T-cell (primary cell): ENCODE data around the gene GRIK4. TPM values are rescaled to one million over a fixed set of nuclear protein-coding genes. Genes with fewer than 3 reads are reported as not detected.

Experiments
- ATAC-seq, 4 experiments: fragments of 200-7000 bp in 3 of 4; fragments of 150-1000 bp in 1 of 4; cut with Tn5 transposase; replicated peaks in 1 of 4; 1 replicate in 3 of 4; 2 replicates in 1 of 4; pipeline ENCODE4 v1.10.0; 2021; ENCODE audit warnings: moderate library complexity in 3 of 4, mild to moderate bottlenecking in 2 of 4, moderate number of reproducible peaks in 1 of 4
- CTCF ChIA-PET, 2 donors: fragments of 300-600 bp; sonication (Branson Sonifier 250); formaldehyde crosslinking; loops; one replicate each; lab custom pipeline; 2022; ENCODE audit warnings: antibody characterized with exemption in 2 of 2; lab: Charles Lee
- POLR2A ChIA-PET, 2 donors: fragments of 300-600 bp; sonication (Branson Sonifier 250); formaldehyde crosslinking; loops; one replicate each; lab custom pipeline; 2022; ENCODE audit warnings: antibody characterized with exemption in 2 of 2; lab: Charles Lee
- DNase-seq, 35 experiments: peaks; one replicate each; pipeline versions ENCODE4 v3.0.0 to v3.0.0-alpha.2; 2013 to 2023
- H3K27ac ChIP-seq: one replicate; pipeline ENCODE4 v1.5.1; 2013; ENCODE audit warnings: low read length
- H3K27me3 ChIP-seq, 2 experiments: replicated peaks in 1 of 2; 1 replicate in 1 of 2; 2 replicates in 1 of 2; pipeline versions ENCODE4 v1.6.1 to v1.7.0; 2013; ENCODE audit warnings: low read length in 1 of 2, mixed read lengths in 1 of 2; ENCODE audit not compliant: control insufficient read depth in 2 of 2, insufficient read depth in 2 of 2; ENCODE audit errors: extremely low read depth in 1 of 2
- H3K36me3 ChIP-seq, 2 donors: 1 replicate in 1 of 2; 2 replicates in 1 of 2; pipeline versions ENCODE4 v1.6.1 to v1.7.0; 2013; ENCODE audit warnings: low read length in 1 of 2; ENCODE audit not compliant: control insufficient read depth in 2 of 2, insufficient read depth in 1 of 2; ENCODE audit errors: extremely low read depth in 1 of 2
- H3K4me1 ChIP-seq, 2 experiments: 1 replicate in 1 of 2; 2 replicates in 1 of 2; pipeline versions ENCODE4 v1.6.1 to v1.7.0; 2013; ENCODE audit warnings: low read length in 2 of 2, mixed read lengths in 1 of 2; ENCODE audit not compliant: insufficient read depth in 2 of 2, control insufficient read depth in 1 of 2; ENCODE audit errors: extremely low read depth in 1 of 2
- H3K4me3 ChIP-seq, 2 donors: 1 replicate in 1 of 2; 2 replicates in 1 of 2; pipeline versions ENCODE4 v1.5.1 to v1.7.0; 2013; ENCODE audit warnings: mild to moderate bottlenecking in 2 of 2, low read length in 1 of 2, moderate library complexity in 1 of 2; ENCODE audit not compliant: control insufficient read depth in 1 of 2; ENCODE audit errors: extremely low read depth in 1 of 2
- H3K9me3 ChIP-seq: 2 replicates; pipeline ENCODE4 v1.7.0; 2013
- H3K27ac Mint-ChIP-seq, 2 donors: one replicate each; pipeline ENCODE4 v1.8.0; 2020 to 2021; ENCODE audit warnings: mild to moderate bottlenecking in 2 of 2, mixed read lengths in 2 of 2
- H3K27me3 Mint-ChIP-seq, 2 donors: one replicate each; pipeline ENCODE4 v1.8.0; 2021 to 2022; ENCODE audit warnings: mixed read lengths in 2 of 2
- H3K36me3 Mint-ChIP-seq: one replicate; pipeline ENCODE4 v1.8.0; 2021; ENCODE audit warnings: mixed read lengths
- H3K4me1 Mint-ChIP-seq, 3 donors: one replicate each; pipeline ENCODE4 v1.8.0; 2020 to 2022; ENCODE audit warnings: mixed read lengths in 3 of 3, mild to moderate bottlenecking in 1 of 3
- H3K4me3 Mint-ChIP-seq, 3 donors: one replicate each; pipeline ENCODE4 v1.8.0; 2020 to 2022; ENCODE audit warnings: mild to moderate bottlenecking in 3 of 3, mixed read lengths in 3 of 3, moderate library complexity in 3 of 3
- H3K9me3 Mint-ChIP-seq, 3 donors: one replicate each; pipeline ENCODE4 v1.8.0; 2020 to 2022; ENCODE audit warnings: mixed read lengths in 3 of 3
- WGBS: methylation state at CpG from one replicate; pipeline ENCODE4 v1.1.5; 2013; ENCODE audit warnings: missing lambda C conversion rate; ENCODE audit not compliant: insufficient coverage; 5-methylcytosine and 5-hydroxymethylcytosine counted together
- total RNA-seq, 35 experiments: library from RNA in 6 of 35; stranded (reverse) in 6 of 35; fragments of 120-200 nt in 1 of 35; gene quantifications; one replicate each; pipeline versions ENCODE4 v1.2.1 to v1.2.4 and lab custom pipeline; 2013 to 2026

The GRIK4 gene
- total RNA-seq, 5 donors from 2014 or later (not counting 1 experiment from before 2014, with no cell fraction given), result 0.09 TPM; not detected in 4

DNA sequence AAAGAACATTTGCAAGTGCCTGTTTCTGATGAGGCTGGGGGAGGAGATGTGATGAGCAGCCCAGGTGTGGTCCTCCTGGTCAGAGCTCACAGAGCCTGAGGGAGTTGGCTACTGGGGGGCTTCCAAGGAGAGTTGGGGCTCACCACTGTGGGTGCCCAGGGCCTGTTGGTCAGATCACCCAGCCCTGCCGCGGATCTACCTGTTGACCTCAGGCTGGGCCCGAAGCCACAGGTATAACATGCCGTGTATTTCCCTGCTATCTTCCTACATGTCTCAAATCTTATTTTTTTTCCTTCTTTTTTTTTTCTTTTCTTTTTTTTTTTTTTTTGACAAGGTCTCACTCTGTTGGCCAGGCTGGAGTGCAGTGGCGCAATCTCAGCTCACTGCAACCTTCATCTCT is 312.7 kb downstream of the GRIK4 start:
- H3K27ac Mint-ChIP-seq, result no peak overlapping the region
- no peak overlapping the region for H3K4me3 ChIP-seq
- H3K9me3 Mint-ChIP-seq, result no peaks in the 10 kb centered on the region
- ChIA-PET CTCF (interaction anchor here in 1 of 2 donors (0.7 kb wide), 1 partner anchor 654 kb away, joined by 7 read pairs; no protein-coding TSS in a partner anchor), POLR2A (no interaction called here)
- peaks cover 20 to 24% of the 10 kb centered on the region in 2 donors for H3K27me3 Mint-ChIP-seq
- DNase-seq (no peak), ATAC-seq (no peak)
- H3K4me3 Mint-ChIP-seq, result no peak overlapping the region
- WGBS, result 95% methylated on average over 3 of the region's 5 CpGs
- H3K9me3 ChIP-seq, result no peaks in the 10 kb centered on the region
- H3K36me3 ChIP-seq, result no peaks in the 10 kb centered on the region
- H3K27ac ChIP-seq, result no peak overlapping the region
- no peaks in the 10 kb centered on the region for H3K36me3 Mint-ChIP-seq
- no peaks in the 10 kb centered on the region for H3K4me1 ChIP-seq
- no peaks in the 10 kb centered on the region for H3K4me1 Mint-ChIP-seq
- peaks cover 0 to 25% of the 10 kb centered on the region in 2 experiments for H3K27me3 ChIP-seq

DNA sequence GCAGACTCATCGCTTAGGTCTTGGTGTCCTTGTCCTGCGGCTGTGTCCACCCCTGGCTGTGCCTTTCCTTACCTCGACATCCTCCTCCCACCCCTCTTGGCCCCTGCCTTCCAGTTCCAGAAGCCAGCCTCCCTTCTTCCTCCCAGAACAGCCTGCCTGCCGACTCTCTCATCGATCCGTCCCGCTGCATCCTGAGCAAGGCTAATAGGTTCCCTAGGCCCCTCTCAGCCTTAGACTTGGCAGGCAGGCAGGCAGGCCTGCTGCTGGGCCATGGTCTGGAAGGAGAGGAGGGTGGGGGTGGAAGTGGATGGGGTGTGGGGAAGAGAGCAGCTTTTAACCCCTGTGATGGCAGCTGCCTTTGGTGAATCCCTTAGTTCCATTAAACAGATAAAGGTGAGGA is 315.6 kb downstream of the GRIK4 start:
- ChIA-PET CTCF (no interaction called here), POLR2A (no interaction called here)
- ATAC-seq (no peak), DNase-seq (no peak)
- peaks cover 22 to 24% of the 10 kb centered on the region in 2 donors for H3K27me3 Mint-ChIP-seq
- no peaks in the 10 kb centered on the region for H3K36me3 Mint-ChIP-seq
- Histone ChIP-seq H3K4me3 (no peak overlapping the region), H3K4me1 (no peaks in the 10 kb centered on the region), H3K27ac (no peak overlapping the region), H3K27me3 (peaks cover 0 to 26% of the 10 kb centered on the region in 2 experiments), H3K36me3 (no peaks in the 10 kb centered on the region), H3K9me3 (no peaks in the 10 kb centered on the region)
- no peaks in the 10 kb centered on the region for H3K4me1 Mint-ChIP-seq
- H3K9me3 Mint-ChIP-seq, result no peaks in the 10 kb centered on the region
- H3K4me3 Mint-ChIP-seq, result no peak overlapping the region
- H3K27ac Mint-ChIP-seq, result no peak overlapping the region
- WGBS, result 65% methylated on average over 5 of the region's 7 CpGs

- ATAC-seq (no peak), DNase-seq (no peak)
- Histone ChIP-seq H3K27me3 (peaks cover 0 to 26% of the 10 kb centered on the region in 2 experiments), H3K4me3 (no peak overlapping the region), H3K4me1 (no peaks in the 10 kb centered on the region), H3K36me3 (no peaks in the 10 kb centered on the region), H3K27ac (no peak overlapping the region), H3K9me3 (no peaks in the 10 kb centered on the region)
- no peaks in the 10 kb centered on the region for H3K36me3 Mint-ChIP-seq
- no peak overlapping the region for H3K4me3 Mint-ChIP-seq
- H3K4me1 Mint-ChIP-seq, result no peaks in the 10 kb centered on the region
- POLR2A ChIA-PET, result no interaction called here
- no peaks in the 10 kb centered on the region for H3K9me3 Mint-ChIP-seq
- CTCF ChIA-PET, result no interaction called here
- H3K27me3 Mint-ChIP-seq, result peaks cover 24 to 26% of the 10 kb centered on the region in 2 donors
- WGBS, result 57% methylated on average over 1 of the region's 3 CpGs
- no peak overlapping the region for H3K27ac Mint-ChIP-seq
Observed at GRCh38 chr11:120827820-120828219, 316.3 kb downstream of the GRIK4 start.

- no peaks in the 10 kb centered on the region for H3K9me3 ChIP-seq
- no peaks in the 10 kb centered on the region for H3K4me1 ChIP-seq
- ChIA-PET CTCF (no interaction called here), POLR2A (no interaction called here)
- H3K36me3 ChIP-seq, result no peaks in the 10 kb centered on the region
- H3K4me1 Mint-ChIP-seq, result no peaks in the 10 kb centered on the region
- 70% methylated on average over 4 of the region's 5 CpGs for WGBS
- no peak overlapping the region for H3K27ac Mint-ChIP-seq
- H3K27me3 ChIP-seq, result peaks cover 0 to 22% of the 10 kb centered on the region in 2 experiments
- no peaks in the 10 kb centered on the region for H3K36me3 Mint-ChIP-seq
- H3K9me3 Mint-ChIP-seq, result no peaks in the 10 kb centered on the region
- ATAC-seq (no peak), DNase-seq (no peak)
- peaks cover 24 to 30% of the 10 kb centered on the region in 2 donors for H3K27me3 Mint-ChIP-seq
- no peak overlapping the region for H3K4me3 ChIP-seq
- H3K4me3 Mint-ChIP-seq, result no peak overlapping the region
- H3K27ac ChIP-seq, result no peak overlapping the region
Observed at GRCh38 chr11:120828847-120829246, 317.3 kb downstream of the GRIK4 start.

DNA sequence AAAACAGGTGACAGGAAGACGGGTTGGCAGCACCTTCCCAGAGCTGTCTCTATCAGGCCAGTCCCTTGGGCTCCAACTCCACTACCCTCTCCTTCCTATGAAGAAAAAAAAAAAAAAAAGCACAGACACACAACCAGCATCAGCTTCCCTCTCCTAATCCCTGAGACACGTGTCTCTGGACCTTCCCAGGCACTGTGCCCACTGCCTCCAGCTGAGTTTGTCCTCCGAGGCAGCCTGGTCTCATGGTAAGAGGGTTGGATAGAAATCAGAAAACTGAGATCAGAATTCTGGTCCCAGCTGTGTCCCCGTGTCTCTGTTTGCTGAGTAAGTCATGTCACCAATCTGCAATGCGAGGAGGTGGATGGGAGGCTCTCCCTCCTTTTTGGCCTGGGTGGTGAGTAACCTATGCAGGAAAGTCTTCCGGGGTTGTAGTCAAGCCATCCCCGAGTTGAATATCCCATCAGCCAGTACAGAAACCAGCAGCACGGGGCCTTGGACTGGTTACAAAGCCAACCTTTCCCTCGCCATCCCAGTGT is 318.6 kb downstream of the GRIK4 start:
- CTCF ChIA-PET, result no interaction called here
- whole genome bisulfite sequencing, result 86% methylated on average over 4 of the region's 9 CpGs
- H3K36me3 ChIP-seq, result no peaks in the 10 kb centered on the region
- Mint-ChIP-seq H3K27ac (no peak overlapping the region), H3K9me3 (no peaks in the 10 kb centered on the region), H3K4me3 (no peak overlapping the region), H3K36me3 (no peaks in the 10 kb centered on the region), H3K4me1 (no peaks in the 10 kb centered on the region), H3K27me3 (peaks cover 21 to 27% of the 10 kb centered on the region in 2 donors)
- H3K9me3 ChIP-seq, result no peaks in the 10 kb centered on the region
- H3K4me3 ChIP-seq, result no peak overlapping the region
- no peak overlapping the region for H3K27ac ChIP-seq
- H3K27me3 ChIP-seq, result peaks cover 0 to 28% of the 10 kb centered on the region in 2 experiments
- ATAC-seq (no peak), DNase-seq (no peak)
- POLR2A ChIA-PET, result no interaction called here
- no peaks in the 10 kb centered on the region for H3K4me1 ChIP-seq

DNA sequence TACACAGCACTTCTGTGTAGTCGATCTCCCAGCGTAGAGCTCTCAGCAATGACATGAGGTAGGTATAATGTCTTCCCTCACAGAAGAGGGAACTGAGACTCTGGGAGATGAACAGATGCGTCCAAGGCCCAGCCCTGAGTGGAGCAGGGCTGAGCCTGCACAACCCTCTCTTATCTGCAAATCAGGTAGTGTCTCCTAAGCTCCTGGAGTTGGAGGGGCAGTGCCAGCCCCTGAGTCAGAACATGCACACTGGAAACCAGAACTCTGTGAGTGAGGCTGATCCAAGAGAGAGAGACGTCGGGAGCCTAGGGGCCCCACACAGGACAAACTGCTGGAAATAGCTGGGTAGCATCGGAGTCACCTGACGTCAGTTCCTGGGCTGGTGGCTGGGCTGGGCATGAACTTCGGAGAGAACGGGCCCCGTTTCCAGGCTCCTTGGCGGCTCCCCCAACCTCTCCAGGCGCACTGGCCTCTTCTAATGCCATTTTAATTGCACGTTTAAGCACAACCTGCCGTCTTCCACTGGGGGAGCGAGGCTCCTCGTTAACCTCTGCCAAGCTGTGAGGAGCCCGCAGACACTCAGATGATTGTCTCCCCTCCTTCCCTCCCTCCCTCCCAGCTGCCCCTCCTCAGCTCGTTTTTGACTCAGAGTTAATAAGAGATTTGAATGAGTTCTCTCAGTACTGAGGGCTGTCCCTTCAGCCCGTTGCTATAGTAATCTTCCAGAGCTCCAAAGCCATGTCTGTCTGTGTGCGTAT is 321.1 kb downstream of the GRIK4 start:
- Mint-ChIP-seq H3K36me3 (no peaks in the 10 kb centered on the region), H3K4me1 (no peaks in the 10 kb centered on the region), H3K9me3 (no peaks in the 10 kb centered on the region), H3K27me3 (peaks cover 23 to 34% of the 10 kb centered on the region in 2 donors), H3K27ac (no peak overlapping the region), H3K4me3 (no peak overlapping the region)
- no peak overlapping the region for H3K4me3 ChIP-seq
- ATAC-seq (peak in 1 of 4 experiments; percentile 11), DNase-seq (no peak)
- H3K27ac ChIP-seq, result no peak overlapping the region
- H3K27me3 ChIP-seq, result peaks cover 0 to 23% of the 10 kb centered on the region in 2 experiments
- no peaks in the 10 kb centered on the region for H3K9me3 ChIP-seq
- POLR2A ChIA-PET, result interaction anchor here in 1 of 2 donors (0.6 kb wide), 1 partner anchor 10 kb away, joined by 3 read pairs; no protein-coding TSS in a partner anchor
- WGBS, result 66% methylated on average over 10 of the region's 20 CpGs
- H3K4me1 ChIP-seq, result no peaks in the 10 kb centered on the region
- no peaks in the 10 kb centered on the region for H3K36me3 ChIP-seq
- CTCF ChIA-PET, result no interaction called here
